Keratinocyte (primary cell): ENCODE data around the gene CCDC175. TPM values are rescaled to one million over a fixed set of nuclear protein-coding genes. Genes with fewer than 3 reads are reported as not detected.

Experiments used
- DNase-seq: peaks from one replicate; pipeline ENCODE4 v3.0.0-alpha.2; 2011; ENCODE audit warnings: low read depth, missing footprints, low spot score
- FAIRE-seq: peaks from 2 replicates; lab custom pipeline; 2011; peaks lifted over from hg19 to GRCh38; lab: Jason Lieb, UNC
- H2AFZ ChIP-seq: 2 replicates; pipeline ENCODE4 v1.6.0; 2012; ENCODE audit warnings: low read length, control low read depth, inconsistent platforms; ENCODE audit not compliant: control insufficient read depth
- H3K27ac ChIP-seq: 2 replicates; pipeline ENCODE4 v1.5.1; 2011; ENCODE audit warnings: low read length; ENCODE audit not compliant: control insufficient read depth, insufficient read depth
- H3K27me3 ChIP-seq: 3 replicates; pipeline ENCODE4 v1.6.0; 2011; ENCODE audit warnings: low read length; ENCODE audit not compliant: control insufficient read depth, insufficient read depth; ENCODE audit errors: extremely low read depth
- H3K36me3 ChIP-seq, 2 experiments: 2 replicates in 1 of 2; 3 replicates in 1 of 2; pipeline ENCODE4 v1.5.1; 2011; ENCODE audit warnings: low read length in 2 of 2, mild to moderate bottlenecking in 1 of 2; ENCODE audit not compliant: control insufficient read depth in 2 of 2, insufficient read depth in 2 of 2; ENCODE audit errors: extremely low read depth in 1 of 2
- H3K4me1 ChIP-seq: 3 replicates; pipeline ENCODE4 v1.5.1; 2011; ENCODE audit warnings: low read length; ENCODE audit not compliant: control insufficient read depth, insufficient read depth; ENCODE audit errors: extremely low read depth
- H3K4me2 ChIP-seq: 3 replicates; pipeline ENCODE4 v1.6.0; 2011; ENCODE audit warnings: low read depth, low read length; ENCODE audit not compliant: control insufficient read depth, insufficient read depth; ENCODE audit errors: extremely low read depth
- H3K4me3 ChIP-seq, 3 experiments: fragments of 200-600 bp in 1 of 3; sonication (generic) in 1 of 3; 2 replicates in 2 of 3; 3 replicates in 1 of 3; pipeline ENCODE4 v1.5.1; 2011 to 2016; ENCODE audit warnings: low read length in 3 of 3, mild to moderate bottlenecking in 3 of 3, control low read depth in 2 of 3, inconsistent platforms in 1 of 3, low read depth in 1 of 3, mixed read lengths in 1 of 3, mixed run types in 1 of 3, moderate library complexity in 1 of 3; ENCODE audit not compliant: control insufficient read depth in 2 of 3, insufficient read depth in 2 of 3; ENCODE audit errors: extremely low read depth in 1 of 3
- H3K79me2 ChIP-seq: 2 replicates; pipeline ENCODE4 v1.6.0; 2012; ENCODE audit warnings: low read length; ENCODE audit not compliant: control insufficient read depth, insufficient read depth
- H3K9ac ChIP-seq: 3 replicates; pipeline ENCODE4 v1.6.0; 2011; ENCODE audit warnings: low read length; ENCODE audit not compliant: control insufficient read depth, insufficient read depth; ENCODE audit errors: extremely low read depth
- H3K9me1 ChIP-seq: 3 replicates; pipeline ENCODE4 v1.6.0; 2011; ENCODE audit warnings: low read length; ENCODE audit not compliant: control insufficient read depth, insufficient read depth; ENCODE audit errors: extremely low read depth
- H3K9me3 ChIP-seq: 2 replicates; pipeline ENCODE4 v1.5.1; 2012; ENCODE audit warnings: low read depth, low read length; ENCODE audit not compliant: control insufficient read depth
- H4K20me1 ChIP-seq: 3 replicates; pipeline ENCODE4 v1.6.0; 2011; ENCODE audit warnings: low read length; ENCODE audit not compliant: control insufficient read depth, insufficient read depth; ENCODE audit errors: extremely low read depth
- EZH2 ChIP-seq: IDR thresholded peaks from one replicate; pipeline ENCODE4 v1.6.1; 2012; ENCODE audit warnings: inconsistent platforms, mild to moderate bottlenecking, low read length, moderate library complexity
- dilution Hi-C: fragments of 300-500 bp; cut with MboI; formaldehyde crosslinking; loops from one replicate; pipeline ENCODE4 v1.7.0; 2020; ENCODE audit warnings: low sequenced_read_pairs; ENCODE audit not compliant: extremely low pct_ligation_motif_present
- polyA plus RNA-seq, 5 experiments: library from polyadenylated mRNA; depleted of rRNA in 3 of 5; stranded (reverse) in 3 of 5; stranded (forward) in 1 of 5; unstranded in 1 of 5; fragments of >200 nt; gene quantifications; 1 replicate in 1 of 5; 2 replicates in 3 of 5; 3 replicates in 1 of 5; pipeline versions ENCODE4 v1.2.1 to v1.2.3, GENCODE V29; 2011 to 2012; ENCODE audit warnings: missing spikeins in 2 of 5, low read depth in 1 of 5, low replicate concordance in 1 of 5
- TF ChIP-seq, protein P1 (sequence below), 3 experiments: IDR thresholded peaks in 1 of 3; conservative IDR thresholded peaks in 1 of 3; optimal IDR thresholded peaks in 1 of 3; 2 replicates in 2 of 3; 3 replicates in 1 of 3; pipeline versions ENCODE3 to v1.5.1; 2011; ENCODE audit warnings: low read length in 3 of 3, mild to moderate bottlenecking in 3 of 3, moderate library complexity in 2 of 3, control low read depth in 1 of 3, inconsistent platforms in 1 of 3; ENCODE audit not compliant: insufficient read depth in 2 of 3; ENCODE audit errors: extremely low read depth in 1 of 3

CCDC175 gene
- polyA plus RNA-seq, 1 donor (not counting 4 experiments of a cell fraction or from before 2014, with no cell fraction given), result not detected

DNA sequence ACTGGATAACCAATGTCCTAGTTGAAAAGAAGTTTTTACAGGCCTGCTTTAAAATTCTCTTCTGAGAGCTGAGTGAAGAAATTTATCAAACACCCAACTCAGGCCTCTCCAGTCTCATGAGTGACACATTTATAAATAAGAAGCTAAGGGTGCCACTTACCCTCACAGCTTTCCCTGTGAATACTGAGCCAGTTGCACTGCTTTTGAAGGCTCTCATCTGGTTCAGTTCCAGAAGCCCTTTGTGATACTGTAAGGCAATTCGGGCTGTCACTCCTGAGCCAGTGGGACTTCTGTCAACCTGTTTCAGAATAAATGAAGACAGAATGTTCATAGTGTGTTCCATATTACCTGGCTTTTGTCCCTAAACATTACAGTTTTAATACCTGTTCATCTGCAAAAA, 100.9 kb downstream of the CCDC175 start:
- no peak overlapping the region for H2AFZ ChIP-seq
- H3K27me3 ChIP-seq, result no peaks in the 10 kb centered on the region
- no peak for DNase-seq
- no peak overlapping the region for H3K4me3 ChIP-seq
- no peak overlapping the region for H3K9ac ChIP-seq
- no peak for FAIRE-seq
- dilution Hi-C loops, result no loop called here
- peaks cover 14 to 18% of the 10 kb centered on the region in 2 experiments for H3K36me3 ChIP-seq
- H3K4me1 ChIP-seq, result no peaks in the 10 kb centered on the region
- no peaks in the 10 kb centered on the region for H3K9me3 ChIP-seq
- no peaks in the 10 kb centered on the region for H4K20me1 ChIP-seq
- no peaks in the 10 kb centered on the region for H3K9me1 ChIP-seq
- H3K79me2 ChIP-seq, result peaks cover 11% of the 10 kb centered on the region
- no peak overlapping the region for H3K27ac ChIP-seq
- H3K4me2 ChIP-seq, result no peak overlapping the region
- TF ChIP-seq EZH2, result no peak
- TF ChIP-seq, protein P1, sequence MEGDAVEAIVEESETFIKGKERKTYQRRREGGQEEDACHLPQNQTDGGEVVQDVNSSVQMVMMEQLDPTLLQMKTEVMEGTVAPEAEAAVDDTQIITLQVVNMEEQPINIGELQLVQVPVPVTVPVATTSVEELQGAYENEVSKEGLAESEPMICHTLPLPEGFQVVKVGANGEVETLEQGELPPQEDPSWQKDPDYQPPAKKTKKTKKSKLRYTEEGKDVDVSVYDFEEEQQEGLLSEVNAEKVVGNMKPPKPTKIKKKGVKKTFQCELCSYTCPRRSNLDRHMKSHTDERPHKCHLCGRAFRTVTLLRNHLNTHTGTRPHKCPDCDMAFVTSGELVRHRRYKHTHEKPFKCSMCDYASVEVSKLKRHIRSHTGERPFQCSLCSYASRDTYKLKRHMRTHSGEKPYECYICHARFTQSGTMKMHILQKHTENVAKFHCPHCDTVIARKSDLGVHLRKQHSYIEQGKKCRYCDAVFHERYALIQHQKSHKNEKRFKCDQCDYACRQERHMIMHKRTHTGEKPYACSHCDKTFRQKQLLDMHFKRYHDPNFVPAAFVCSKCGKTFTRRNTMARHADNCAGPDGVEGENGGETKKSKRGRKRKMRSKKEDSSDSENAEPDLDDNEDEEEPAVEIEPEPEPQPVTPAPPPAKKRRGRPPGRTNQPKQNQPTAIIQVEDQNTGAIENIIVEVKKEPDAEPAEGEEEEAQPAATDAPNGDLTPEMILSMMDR (optimal IDR thresholded peaks at IDR 0.05 in 1 of 3, IDR thresholded peaks at IDR 0.05 in 1 of 3, conservative IDR thresholded peaks at IDR 0.05 in 1 of 3; ENCODE audit: extremely low read depth in 1 of 3, insufficient read depth in 2 of 3, low read length in 3 of 3), result no peak

DNA sequence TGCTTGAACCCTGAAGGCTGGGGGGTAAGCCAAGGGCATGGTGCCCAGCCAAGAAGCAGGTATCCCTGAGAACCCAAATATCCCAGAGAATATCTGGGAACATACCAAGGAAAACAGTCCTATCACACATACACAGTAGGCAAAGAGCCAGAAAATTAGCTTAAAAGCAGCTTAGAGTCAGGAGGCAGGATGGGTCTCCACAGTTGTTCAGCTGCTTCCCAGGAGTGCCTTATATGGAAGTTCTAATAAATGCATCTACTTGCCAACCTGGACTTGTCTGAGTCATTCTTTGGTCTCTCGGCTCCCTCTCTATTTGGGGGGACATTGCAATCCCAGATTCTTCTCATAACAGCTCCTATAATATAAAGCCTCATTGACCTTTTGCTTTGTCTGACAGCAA, 102.4 kb downstream of the CCDC175 start:
- H3K9me3 ChIP-seq, result no peaks in the 10 kb centered on the region
- no peaks in the 10 kb centered on the region for H4K20me1 ChIP-seq
- H3K9ac ChIP-seq, result no peak overlapping the region
- DNase-seq (no peak), FAIRE-seq (no peak)
- no peaks in the 10 kb centered on the region for H3K4me1 ChIP-seq
- H3K4me2 ChIP-seq, result no peak overlapping the region
- no peak overlapping the region for H3K27ac ChIP-seq
- H3K36me3 ChIP-seq, result peaks cover 14% of the 10 kb centered on the region in 2 experiments
- dilution Hi-C loops, result no loop called here
- H3K4me3 ChIP-seq, result no peak overlapping the region
- H3K9me1 ChIP-seq, result no peaks in the 10 kb centered on the region
- H2AFZ ChIP-seq, result no peak overlapping the region
- TF ChIP-seq EZH2, result no peak
- TF ChIP-seq, protein P1 (optimal IDR thresholded peaks at IDR 0.05 in 1 of 3, IDR thresholded peaks at IDR 0.05 in 1 of 3, conservative IDR thresholded peaks at IDR 0.05 in 1 of 3; ENCODE audit: extremely low read depth in 1 of 3, insufficient read depth in 2 of 3, low read length in 3 of 3), result no peak
- peaks cover 2% of the 10 kb centered on the region for H3K79me2 ChIP-seq
- H3K27me3 ChIP-seq, result no peaks in the 10 kb centered on the region
